B cell (primary cell): ENCODE data around the gene PRIM2. TPM values are rescaled to one million over a fixed set of nuclear protein-coding genes. Genes with fewer than 3 reads are reported as not detected.
"Not testable (repeated sequence)": the region's sequence is repeated elsewhere in the genome, so short reads cannot be mapped to it uniquely, and the experiment has no call there.

Experiments used
- ATAC-seq: fragments of 200-7000 bp; cut with Tn5 transposase; one replicate; pipeline ENCODE4 v1.10.0; 2021; ENCODE audit warnings: low read depth, mild to moderate bottlenecking, moderate number of reproducible peaks, moderate library complexity
- CTCF ChIA-PET: fragments of 350-600 bp; sonication (Branson Sonifier 250); formaldehyde crosslinking; loops from one replicate; lab custom pipeline; 2021; ENCODE audit warnings: antibody characterized with exemption, inconsistent platforms; lab: Charles Lee
- POLR2A ChIA-PET: fragments of 350-600 bp; sonication (Branson Sonifier 250); formaldehyde crosslinking; loops from one replicate; lab custom pipeline; 2021; ENCODE audit warnings: antibody characterized with exemption; lab: Charles Lee
- DNase-seq: peaks from one replicate; pipeline ENCODE4 v3.0.0; 2013
- H2AFZ ChIP-seq: 2 replicates; pipeline ENCODE4 v1.6.1; 2012; ENCODE audit warnings: mild to moderate bottlenecking, low read depth, low read length; ENCODE audit not compliant: insufficient read depth, poor library complexity, severe bottlenecking
- H3K27ac ChIP-seq, 2 donors: 1 replicate in 1 of 2; 2 replicates in 1 of 2; pipeline ENCODE4 v1.5.1; 2012 to 2013; ENCODE audit warnings: low read length in 2 of 2, mild to moderate bottlenecking in 2 of 2, moderate library complexity in 1 of 2
- H3K27me3 ChIP-seq, 4 experiments: fragments of 200-600 bp in 1 of 4; sonication (generic) in 1 of 4; replicated peaks in 1 of 4; 1 replicate in 2 of 4; 2 replicates in 2 of 4; pipeline versions ENCODE4 v1.6.1 to v1.7.0; 2013 to 2016; ENCODE audit warnings: low read length in 3 of 4, mild to moderate bottlenecking in 2 of 4, mixed read lengths in 1 of 4, moderate library complexity in 1 of 4; ENCODE audit not compliant: insufficient read depth in 4 of 4, control insufficient read depth in 3 of 4; ENCODE audit errors: control extremely low read depth in 1 of 4
- H3K36me3 ChIP-seq, 2 experiments: replicated peaks in 1 of 2; 1 replicate in 1 of 2; 2 replicates in 1 of 2; pipeline versions ENCODE4 v1.6.1 to v1.7.1; 2013; ENCODE audit warnings: low read length in 1 of 2; ENCODE audit not compliant: insufficient read depth in 2 of 2, control insufficient read depth in 1 of 2; ENCODE audit errors: control extremely low read depth in 1 of 2, extremely low read depth in 1 of 2
- H3K4me1 ChIP-seq, 2 donors: fragments of 200-600 bp in 1 of 2; sonication (generic) in 1 of 2; 1 replicate in 1 of 2; 2 replicates in 1 of 2; pipeline versions ENCODE4 v1.5.1 to v1.6.1; 2013 to 2017; ENCODE audit warnings: low read length in 2 of 2; ENCODE audit not compliant: control insufficient read depth in 2 of 2, insufficient read depth in 2 of 2
- H3K4me2 ChIP-seq: replicated peaks from 2 replicates; pipeline ENCODE3; 2012; ENCODE audit warnings: mild to moderate bottlenecking, low read depth, low read length; ENCODE audit not compliant: poor library complexity, severe bottlenecking
- H3K4me3 ChIP-seq, 5 experiments: fragments of 200-600 bp in 1 of 5; sonication (generic) in 1 of 5; 1 replicate in 3 of 5; 2 replicates in 2 of 5; pipeline versions ENCODE4 v1.5.1 to v1.7.0; 2011 to 2016; ENCODE audit warnings: low read length in 4 of 5, mild to moderate bottlenecking in 4 of 5, low read depth in 2 of 5, control low read depth in 1 of 5, moderate library complexity in 1 of 5; ENCODE audit not compliant: insufficient read depth in 1 of 5; ENCODE audit errors: control extremely low read depth in 1 of 5, extremely low read depth in 1 of 5
- H3K79me2 ChIP-seq: fragments of 200-600 bp; sonication (generic); one replicate; pipeline ENCODE4 v1.6.0; 2016; ENCODE audit warnings: low read length; ENCODE audit not compliant: control insufficient read depth, insufficient read depth
- H3K9ac ChIP-seq: fragments of 200-600 bp; sonication (generic); 2 replicates; pipeline ENCODE4 v1.6.1; 2017; ENCODE audit warnings: mild to moderate bottlenecking, low read length, moderate library complexity
- H3K9me3 ChIP-seq, 3 donors: one replicate each; pipeline versions ENCODE4 v1.6.1 to v1.7.1; 2013; ENCODE audit warnings: low read length in 2 of 3; ENCODE audit not compliant: control insufficient read depth in 2 of 3, insufficient read depth in 1 of 3; ENCODE audit errors: control extremely low read depth in 1 of 3
- H4K20me1 ChIP-seq: 2 replicates; pipeline ENCODE4 v1.6.0; 2012; ENCODE audit warnings: mild to moderate bottlenecking, low read length; ENCODE audit not compliant: insufficient read depth, control insufficient read depth, poor library complexity, severe bottlenecking
- H3K27ac Mint-ChIP-seq: one replicate; pipeline ENCODE4 v1.8.0; 2021; ENCODE audit warnings: mixed read lengths
- H3K27me3 Mint-ChIP-seq: one replicate; pipeline ENCODE4 v1.8.0; 2021; ENCODE audit warnings: mixed read lengths
- H3K4me1 Mint-ChIP-seq: one replicate; pipeline ENCODE4 v1.8.0; 2021; ENCODE audit warnings: mixed read lengths
- H3K4me3 Mint-ChIP-seq: one replicate; pipeline ENCODE4 v1.8.0; 2021; ENCODE audit warnings: mixed read lengths
- H3K9me3 Mint-ChIP-seq: one replicate; pipeline ENCODE4 v1.8.0; 2022; ENCODE audit warnings: mixed read lengths; ENCODE audit not compliant: insufficient read depth
- WGBS: methylation state at CpG from one replicate; pipeline ENCODE4 v1.1.5; 2013; ENCODE audit warnings: missing lambda C conversion rate; ENCODE audit not compliant: insufficient coverage; 5-methylcytosine and 5-hydroxymethylcytosine counted together
- intact Hi-C: fragments of 100-400 bp; cut with micrococcal nuclease; formaldehyde crosslinking; loops from one replicate; pipeline ENCODE4 v1.10.0; 2022
- polyA plus RNA-seq: library from polyadenylated mRNA; depleted of rRNA; stranded (reverse); fragments of >200 nt; gene quantifications from 2 replicates; pipeline ENCODE4 v1.2.3, GENCODE V29; 2012
- total RNA-seq, 2 donors: library from RNA; stranded (reverse); fragments of 120-200 nt in 1 of 2; gene quantifications; 1 replicate in 1 of 2; 2 replicates in 1 of 2; pipeline versions ENCODE4 v1.2.3 to v1.2.4, GENCODE V29; 2013 to 2022

Gene PRIM2
- total and polyA plus RNA-seq, 2 donors (not counting 1 experiment from before 2014, with no cell fraction given), result 5.2 to 21.0 TPM

GRCh38 chr6:57521085-57521484, 203.7 kb downstream of the PRIM2 start:
- H3K4me3 Mint-ChIP-seq, POLR2A ChIA-PET, H3K4me2 ChIP-seq, H3K4me1 Mint-ChIP-seq, H3K27me3 ChIP-seq, H3K9me3 Mint-ChIP-seq, H3K27ac ChIP-seq, H3K79me2 ChIP-seq, H3K9ac ChIP-seq, intact Hi-C loops, H4K20me1 ChIP-seq, H3K36me3 ChIP-seq, ATAC-seq, H3K4me1 ChIP-seq, H3K4me3 ChIP-seq, CTCF ChIA-PET, H2AFZ ChIP-seq, H3K27me3 Mint-ChIP-seq, DNase-seq, H3K9me3 ChIP-seq, H3K27ac Mint-ChIP-seq: not testable (repeated sequence)
- no CpG with 5 or more reads among the region's 1 CpG for WGBS

- H3K27ac Mint-ChIP-seq, H3K4me1 Mint-ChIP-seq, H4K20me1 ChIP-seq, H3K4me3 Mint-ChIP-seq, H3K27me3 ChIP-seq, H3K36me3 ChIP-seq, H3K79me2 ChIP-seq, H3K27ac ChIP-seq, H3K4me3 ChIP-seq, H3K4me1 ChIP-seq, H3K4me2 ChIP-seq, H3K9ac ChIP-seq, ATAC-seq, H3K9me3 Mint-ChIP-seq, POLR2A ChIA-PET, H3K9me3 ChIP-seq, H2AFZ ChIP-seq, DNase-seq, intact Hi-C loops, CTCF ChIA-PET, H3K27me3 Mint-ChIP-seq: not testable (repeated sequence)
- no CpG with 5 or more reads among the region's 2 CpGs for WGBS
Measured at GRCh38 chr6:57523221-57523620, 205.8 kb downstream of the PRIM2 start.

- CTCF ChIA-PET, H3K9me3 Mint-ChIP-seq, H3K27me3 Mint-ChIP-seq, ATAC-seq, H2AFZ ChIP-seq, H4K20me1 ChIP-seq, H3K27me3 ChIP-seq, H3K27ac Mint-ChIP-seq, DNase-seq, H3K79me2 ChIP-seq, H3K27ac ChIP-seq, POLR2A ChIA-PET, H3K4me1 ChIP-seq, H3K9ac ChIP-seq, H3K9me3 ChIP-seq, H3K4me2 ChIP-seq, H3K36me3 ChIP-seq, H3K4me1 Mint-ChIP-seq, H3K4me3 ChIP-seq, intact Hi-C loops, H3K4me3 Mint-ChIP-seq: not testable (repeated sequence)
- WGBS, result no CpG with 5 or more reads among the region's 1 CpG
Measured at GRCh38 chr6:57529755-57530154, 212.3 kb downstream of the PRIM2 start.

DNA sequence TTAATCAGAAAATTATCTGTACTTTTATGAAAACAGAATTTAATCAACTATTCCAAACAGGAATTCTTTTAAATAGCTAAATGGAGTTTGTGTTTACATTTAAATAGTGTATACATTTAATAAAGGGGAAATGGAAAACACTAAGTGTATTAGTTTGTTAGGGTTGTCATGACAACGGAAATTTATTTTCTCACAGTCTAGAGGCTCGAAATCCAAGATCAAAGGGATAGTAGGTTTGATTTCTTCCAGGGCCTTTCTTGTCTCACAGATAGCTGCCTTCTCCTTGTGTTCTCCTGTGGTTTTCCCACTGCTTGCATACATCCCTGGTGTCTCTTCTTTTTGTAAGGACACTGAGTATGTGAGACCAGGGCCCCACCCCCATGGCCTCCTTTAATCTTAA, 215.2 kb downstream of the PRIM2 start:
- POLR2A ChIA-PET, CTCF ChIA-PET, H3K9ac ChIP-seq, H3K36me3 ChIP-seq, H3K4me1 ChIP-seq, H3K9me3 Mint-ChIP-seq, H4K20me1 ChIP-seq, DNase-seq, intact Hi-C loops, ATAC-seq, H3K27ac Mint-ChIP-seq, H3K4me3 Mint-ChIP-seq, H3K27ac ChIP-seq, H3K9me3 ChIP-seq, H3K27me3 Mint-ChIP-seq, H3K4me1 Mint-ChIP-seq, H3K27me3 ChIP-seq, H3K79me2 ChIP-seq, H3K4me2 ChIP-seq, H3K4me3 ChIP-seq, H2AFZ ChIP-seq: not testable (repeated sequence)
- 94% methylated on average over 2 of the region's 2 CpGs for WGBS
